ENCODE measurements around the gene GTF2IRD2. TPM values are rescaled to one million over a fixed set of nuclear protein-coding genes. Genes with fewer than 3 reads are reported as not detected.
A peak's percentile ranks its signal among the peaks of the same experiment; 100 is the strongest.
"Not testable (repeated sequence)": the region's sequence is repeated elsewhere in the genome, so short reads cannot be mapped to it uniquely, and the experiment has no call there.

Gene GTF2IRD2
- total RNA-seq, 2 experiments from 2014 or later = 4.1 to 4.6 TPM

DNA sequence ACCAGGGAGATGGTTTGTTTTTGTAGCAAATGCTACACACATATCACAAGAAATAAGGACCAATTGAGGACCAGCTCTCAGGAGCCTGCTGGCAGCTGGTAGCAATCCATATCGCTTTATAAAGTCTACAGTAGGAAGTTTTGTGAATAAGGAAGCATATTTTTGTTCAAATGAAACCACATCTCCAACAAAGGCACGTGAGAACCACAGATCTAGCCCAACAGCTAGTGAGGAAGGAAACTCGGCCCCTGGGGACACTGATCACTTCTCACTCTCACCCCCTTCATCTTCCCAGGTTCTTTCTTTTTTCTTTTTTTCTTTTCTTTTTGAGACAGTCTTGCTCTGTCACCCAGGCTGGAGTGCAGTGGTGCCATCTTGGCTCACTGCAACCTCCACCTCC, 35.5 kb downstream of the GTF2IRD2 start:
- H3K4me1 Mint-ChIP-seq, H3K27me3 Mint-ChIP-seq, H3K27ac Mint-ChIP-seq, H3K4me3 Mint-ChIP-seq, DNase-seq, H3K36me3 Mint-ChIP-seq, H3K9me3 Mint-ChIP-seq: not testable (repeated sequence)

GRCh38 chr7:74798644-74799043, 52.8 kb downstream of the GTF2IRD2 start:
- H3K4me1 Mint-ChIP-seq, H3K36me3 Mint-ChIP-seq, H3K9me3 Mint-ChIP-seq, DNase-seq, H3K4me3 Mint-ChIP-seq, H3K27me3 Mint-ChIP-seq, H3K27ac Mint-ChIP-seq: not testable (repeated sequence)

GRCh38 chr7:74797848-74798622, 53.4 kb downstream of the GTF2IRD2 start:
- H3K4me1 Mint-ChIP-seq, H3K4me3 Mint-ChIP-seq, H3K9me3 Mint-ChIP-seq, H3K27me3 Mint-ChIP-seq, H3K27ac Mint-ChIP-seq, H3K36me3 Mint-ChIP-seq, DNase-seq: not testable (repeated sequence)

- H3K4me1 Mint-ChIP-seq, H3K27ac Mint-ChIP-seq, H3K9me3 Mint-ChIP-seq, DNase-seq, H3K36me3 Mint-ChIP-seq, H3K4me3 Mint-ChIP-seq, H3K27me3 Mint-ChIP-seq: not testable (repeated sequence)
Observed at GRCh38 chr7:74789200-74789736, 62.1 kb downstream of the GTF2IRD2 start.

GRCh38 chr7:74788369-74789150, 62.8 kb downstream of the GTF2IRD2 start:
- not testable (repeated sequence) for H3K27me3 Mint-ChIP-seq, H3K36me3 Mint-ChIP-seq, H3K27ac Mint-ChIP-seq, H3K9me3 Mint-ChIP-seq, H3K4me1 Mint-ChIP-seq
- H3K4me3 Mint-ChIP-seq = peak overlapping the region; percentile 32
- peak; percentile 93 for DNase-seq

DNA sequence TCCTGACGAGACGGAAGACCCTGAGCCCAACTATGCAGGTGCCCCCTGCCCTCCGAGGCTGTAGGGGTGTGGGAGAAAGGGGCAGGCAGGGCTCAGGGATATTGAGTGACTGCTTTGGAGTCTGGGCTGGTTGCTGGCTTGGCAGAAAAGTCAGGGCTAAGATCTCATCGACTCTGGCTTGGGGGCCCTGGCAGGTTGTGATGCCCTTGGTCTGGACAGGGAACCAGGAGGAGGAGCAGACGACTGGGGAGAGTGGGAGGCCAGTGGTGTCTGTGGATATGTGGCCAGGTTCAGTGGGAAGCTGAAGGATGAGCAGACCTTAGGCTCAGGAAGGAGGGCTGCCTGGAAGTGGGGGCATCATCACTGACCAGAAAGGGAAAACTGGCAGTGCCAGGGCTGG, 67.8 kb downstream of the GTF2IRD2 start:
- H3K27ac Mint-ChIP-seq, DNase-seq, H3K4me1 Mint-ChIP-seq: not testable (repeated sequence)

GRCh38 chr7:74781746-74782145, 69.7 kb downstream of the GTF2IRD2 start:
- not testable (repeated sequence) for H3K9me3 Mint-ChIP-seq, H3K27ac Mint-ChIP-seq, H3K27me3 Mint-ChIP-seq, DNase-seq, H3K36me3 Mint-ChIP-seq, H3K4me1 Mint-ChIP-seq, H3K4me3 Mint-ChIP-seq

More for the DNA sequence above, 67.8 kb downstream of the GTF2IRD2 start:
- H3K9me3 Mint-ChIP-seq, H3K36me3 Mint-ChIP-seq, H3K27me3 Mint-ChIP-seq, H3K4me3 Mint-ChIP-seq: not testable (repeated sequence)

DNA sequence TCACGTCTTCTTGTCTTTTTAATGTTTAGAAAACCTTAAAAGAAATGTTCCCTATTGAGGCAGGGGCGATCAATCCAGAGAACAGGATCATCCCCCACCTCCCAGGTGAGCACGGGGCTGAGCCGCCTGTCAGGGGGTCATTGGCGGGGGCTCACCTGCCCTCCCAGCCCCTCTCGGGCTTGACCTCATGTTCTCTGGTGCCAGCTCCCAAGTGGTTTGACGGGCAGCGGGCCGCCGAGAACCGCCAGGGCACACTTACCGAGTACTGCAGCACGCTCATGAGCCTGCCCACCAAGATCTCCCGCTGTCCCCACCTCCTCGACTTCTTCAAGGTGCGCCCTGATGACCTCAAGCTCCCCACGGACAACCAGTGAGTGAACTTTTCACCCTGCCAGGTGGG, 72.4 kb downstream of the GTF2IRD2 start:
- not testable (repeated sequence) for DNase-seq, H3K4me3 Mint-ChIP-seq, H3K9me3 Mint-ChIP-seq, H3K27ac Mint-ChIP-seq, H3K4me1 Mint-ChIP-seq, H3K27me3 Mint-ChIP-seq, H3K36me3 Mint-ChIP-seq

DNA sequence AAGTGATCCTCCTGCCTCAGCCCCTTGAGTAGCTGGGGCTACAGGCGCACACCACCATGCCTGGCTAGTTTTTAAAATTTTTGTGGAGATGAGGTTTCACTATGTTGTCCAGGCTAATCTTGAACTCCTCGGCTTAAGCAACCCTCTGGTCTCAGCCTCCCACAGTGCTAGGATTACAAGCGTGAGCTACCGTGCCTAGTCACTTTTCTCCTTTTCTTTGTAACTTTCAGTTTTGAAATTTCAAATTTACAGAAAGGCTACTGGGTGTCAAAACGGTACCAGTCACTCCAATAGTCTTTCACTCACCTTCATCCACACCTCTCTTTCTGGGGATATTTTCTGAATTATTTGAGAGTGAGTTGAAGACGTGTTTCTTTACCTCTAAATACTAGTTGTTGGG, 76.3 kb downstream of the GTF2IRD2 start:
- H3K36me3 Mint-ChIP-seq, DNase-seq, H3K4me1 Mint-ChIP-seq, H3K27ac Mint-ChIP-seq, H3K27me3 Mint-ChIP-seq, H3K4me3 Mint-ChIP-seq, H3K9me3 Mint-ChIP-seq: not testable (repeated sequence)

- not testable (repeated sequence) for H3K27ac Mint-ChIP-seq, H3K9me3 Mint-ChIP-seq, DNase-seq, H3K36me3 Mint-ChIP-seq, H3K4me3 Mint-ChIP-seq, H3K27me3 Mint-ChIP-seq, H3K4me1 Mint-ChIP-seq
Observed at GRCh38 chr7:74773760-74774750, 77.3 kb downstream of the GTF2IRD2 start, which contains the start of gene NCF1. TSS of gene NCF1 (plus strand) at chr7:74774011. CDS start at chr7:74774032, 21 bp downstream.

DNA sequence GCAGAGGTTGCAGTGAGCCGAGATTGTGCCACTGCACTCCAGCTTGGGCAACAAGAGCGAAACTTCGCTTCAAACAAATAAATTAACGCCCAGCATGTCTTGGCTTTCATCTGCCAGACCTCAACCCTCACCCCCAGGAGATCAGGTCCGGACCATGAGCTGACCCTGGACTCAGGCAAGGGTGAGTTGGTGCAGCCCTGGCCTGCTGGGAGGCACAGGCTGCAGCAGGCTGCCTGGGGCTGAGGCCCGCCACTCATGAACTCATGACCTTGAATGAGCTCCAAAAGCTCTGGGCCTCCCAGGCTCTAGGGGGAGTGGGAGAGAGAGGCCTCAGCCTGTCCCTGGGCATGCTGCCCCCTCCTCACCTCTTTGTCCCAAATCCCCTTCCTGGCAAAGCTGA, 79.3 kb downstream of the GTF2IRD2 start:
- not testable (repeated sequence) for DNase-seq, H3K27ac Mint-ChIP-seq, H3K4me3 Mint-ChIP-seq, H3K4me1 Mint-ChIP-seq, H3K36me3 Mint-ChIP-seq, H3K27me3 Mint-ChIP-seq, H3K9me3 Mint-ChIP-seq

DNA sequence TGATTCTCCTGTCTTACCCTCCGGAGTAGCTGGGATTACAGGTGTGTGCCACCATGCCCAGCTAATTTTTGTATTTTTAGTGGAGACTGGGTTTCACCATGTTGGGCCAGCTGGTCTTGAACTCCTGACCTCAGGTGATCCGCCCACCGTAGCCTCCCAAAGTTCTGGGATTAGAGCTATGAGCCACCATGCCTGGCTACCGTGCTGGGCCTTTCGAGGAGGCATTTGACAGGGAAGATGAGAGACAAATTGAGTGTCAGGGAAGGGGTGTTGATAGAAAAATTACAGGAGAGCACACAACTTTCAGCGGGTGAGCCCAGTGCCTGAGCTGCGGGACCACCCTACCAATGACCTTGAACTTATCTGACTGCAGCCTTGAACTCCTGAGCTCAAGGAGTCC, 81.3 kb downstream of the GTF2IRD2 start:
- not testable (repeated sequence) for H3K27ac Mint-ChIP-seq, H3K4me3 Mint-ChIP-seq, DNase-seq, H3K27me3 Mint-ChIP-seq, H3K9me3 Mint-ChIP-seq, H3K4me1 Mint-ChIP-seq, H3K36me3 Mint-ChIP-seq

GRCh38 chr7:74766991-74767390, 84.4 kb downstream of the GTF2IRD2 start:
- not testable (repeated sequence) for DNase-seq, H3K27ac Mint-ChIP-seq, H3K27me3 Mint-ChIP-seq, H3K4me3 Mint-ChIP-seq, H3K9me3 Mint-ChIP-seq, H3K36me3 Mint-ChIP-seq, H3K4me1 Mint-ChIP-seq

GRCh38 chr7:74766509-74766908, 84.9 kb downstream of the GTF2IRD2 start:
- H3K9me3 Mint-ChIP-seq, H3K36me3 Mint-ChIP-seq, H3K27ac Mint-ChIP-seq, H3K4me3 Mint-ChIP-seq, H3K27me3 Mint-ChIP-seq, H3K4me1 Mint-ChIP-seq, DNase-seq: not testable (repeated sequence)
